ENCODE measurements around the gene INSRR.

Gene INSRR

DNA sequence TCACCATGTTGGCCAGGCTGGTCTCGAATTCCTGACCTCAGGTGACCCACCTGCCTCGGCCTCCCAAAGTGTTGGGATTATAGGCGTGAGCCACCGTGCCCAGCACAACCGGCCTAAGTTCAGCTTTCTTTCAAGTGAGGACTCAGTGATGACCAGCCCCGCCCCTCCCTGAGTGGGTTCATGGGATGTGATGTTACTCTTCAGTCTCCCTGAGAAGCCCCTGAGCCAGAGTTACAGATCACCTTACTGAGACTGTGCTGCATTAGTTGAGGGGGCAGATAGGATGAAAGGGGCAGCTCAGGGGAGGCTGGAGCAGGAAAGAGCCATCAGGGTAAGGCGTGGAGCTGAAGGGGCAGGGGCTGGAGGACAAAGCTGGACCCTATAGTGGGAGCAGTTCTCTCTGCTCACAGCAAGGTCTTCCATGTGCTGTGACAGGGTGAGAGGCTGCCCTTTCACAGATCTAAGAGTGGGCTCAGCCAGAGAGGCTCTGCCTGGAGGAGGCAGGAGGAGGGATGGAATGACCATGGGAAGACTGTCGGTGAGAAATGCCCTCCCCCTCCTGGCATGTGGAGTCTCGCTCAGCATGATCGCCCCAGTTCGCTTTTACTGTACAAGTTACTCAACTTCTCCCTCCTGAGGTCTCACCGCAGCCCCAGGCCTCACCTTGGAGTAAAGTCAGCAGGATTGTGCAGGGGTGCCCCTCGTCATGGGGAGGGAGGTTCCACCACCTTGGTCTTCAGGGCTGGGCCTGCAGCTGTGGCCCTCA lies 55.6 kb downstream of the INSRR start:
- no peak for DNase-seq

DNA sequence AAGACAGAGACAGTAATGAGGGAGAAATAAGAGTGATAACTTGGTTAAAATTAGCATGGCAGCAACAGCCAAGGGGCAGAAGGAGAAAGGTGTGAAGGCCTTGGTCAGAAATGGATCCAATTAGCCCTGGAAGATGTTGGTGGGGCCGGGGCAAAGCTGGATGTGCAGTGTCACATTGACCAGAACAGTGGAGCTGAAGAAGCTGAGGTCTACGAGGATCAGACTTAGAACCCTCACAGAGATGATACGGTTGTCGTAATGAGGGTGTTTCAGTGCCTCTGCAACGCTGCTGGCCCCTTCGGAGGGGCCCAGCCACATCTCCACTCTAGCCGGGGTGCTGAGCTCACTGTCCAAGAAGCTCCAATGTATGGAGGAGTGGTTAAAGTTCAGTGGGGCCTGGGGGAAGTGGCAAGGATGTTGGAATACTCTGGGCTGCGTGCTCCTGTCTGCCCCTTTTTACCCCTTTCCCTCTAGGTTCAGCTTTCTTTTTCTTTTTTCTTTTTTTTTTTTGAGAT lies 56.4 kb downstream of the INSRR start:
- no peak for DNase-seq

DNA sequence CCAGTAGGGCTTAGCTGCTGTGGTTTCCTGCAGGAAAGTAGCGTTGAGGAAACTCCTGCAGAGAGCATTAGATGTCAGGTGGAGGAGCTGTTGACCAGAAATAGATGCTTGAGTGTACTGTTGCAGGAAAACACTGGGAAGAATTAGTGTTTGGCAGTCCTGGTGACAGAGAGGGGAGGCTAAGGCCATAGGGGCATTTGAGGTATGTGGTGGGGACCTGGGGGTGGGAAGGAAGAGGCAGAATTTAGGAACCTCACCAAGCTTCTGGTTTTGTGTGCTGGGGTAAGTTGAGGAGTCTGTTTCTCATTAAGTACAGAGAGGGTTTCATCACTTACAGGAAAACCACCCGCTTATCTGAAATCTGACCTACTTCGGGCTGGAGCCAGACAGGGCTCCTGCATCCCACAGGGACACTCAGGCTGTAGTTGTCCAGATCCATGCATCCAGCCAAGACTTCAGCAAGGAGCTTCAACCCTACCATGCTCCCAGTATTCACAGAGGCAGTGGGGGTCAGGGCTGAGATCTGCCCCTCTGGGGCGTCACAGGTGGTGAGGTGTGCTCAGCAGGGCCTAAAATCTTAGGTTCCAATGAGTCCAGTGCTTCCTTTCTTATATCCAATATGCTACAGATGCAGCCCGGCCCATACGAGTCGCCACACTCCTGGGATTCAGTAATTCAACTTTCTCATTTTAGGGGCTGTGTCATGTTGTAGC lies 57.4 kb downstream of the INSRR start:
- DNase-seq, result no peak

DNA sequence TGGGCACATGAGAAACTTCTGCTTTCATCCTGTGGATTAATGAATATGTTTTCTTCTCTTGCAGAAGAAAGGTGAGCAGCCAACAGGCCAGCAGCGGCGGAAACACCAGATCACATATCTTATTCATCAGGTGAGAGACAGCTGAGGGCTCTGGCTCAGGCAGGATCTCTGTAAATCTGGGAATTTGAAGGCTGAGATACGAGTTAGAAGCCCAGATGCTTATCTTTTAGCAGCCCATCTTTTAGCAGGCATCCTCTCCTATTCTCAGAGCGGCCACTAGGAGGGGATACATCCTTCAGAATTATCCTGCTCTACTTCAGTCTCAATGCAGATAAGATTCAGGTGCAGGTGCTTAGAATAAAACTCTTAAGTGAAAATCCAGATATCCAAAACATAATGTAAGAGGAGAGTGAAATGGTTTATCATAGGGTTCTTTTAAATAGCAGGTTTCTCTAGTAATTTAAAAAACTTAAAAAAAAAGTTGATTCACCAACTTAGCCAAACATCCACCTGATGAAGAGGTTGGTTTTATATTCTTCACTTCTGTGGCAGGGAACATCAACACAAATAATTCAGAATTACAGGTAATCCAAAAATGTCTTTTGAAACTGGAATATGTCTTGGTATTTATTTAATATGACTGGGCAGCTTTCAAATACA lies 61.6 kb downstream of the INSRR start:
- peak; percentile 2 for DNase-seq

DNA sequence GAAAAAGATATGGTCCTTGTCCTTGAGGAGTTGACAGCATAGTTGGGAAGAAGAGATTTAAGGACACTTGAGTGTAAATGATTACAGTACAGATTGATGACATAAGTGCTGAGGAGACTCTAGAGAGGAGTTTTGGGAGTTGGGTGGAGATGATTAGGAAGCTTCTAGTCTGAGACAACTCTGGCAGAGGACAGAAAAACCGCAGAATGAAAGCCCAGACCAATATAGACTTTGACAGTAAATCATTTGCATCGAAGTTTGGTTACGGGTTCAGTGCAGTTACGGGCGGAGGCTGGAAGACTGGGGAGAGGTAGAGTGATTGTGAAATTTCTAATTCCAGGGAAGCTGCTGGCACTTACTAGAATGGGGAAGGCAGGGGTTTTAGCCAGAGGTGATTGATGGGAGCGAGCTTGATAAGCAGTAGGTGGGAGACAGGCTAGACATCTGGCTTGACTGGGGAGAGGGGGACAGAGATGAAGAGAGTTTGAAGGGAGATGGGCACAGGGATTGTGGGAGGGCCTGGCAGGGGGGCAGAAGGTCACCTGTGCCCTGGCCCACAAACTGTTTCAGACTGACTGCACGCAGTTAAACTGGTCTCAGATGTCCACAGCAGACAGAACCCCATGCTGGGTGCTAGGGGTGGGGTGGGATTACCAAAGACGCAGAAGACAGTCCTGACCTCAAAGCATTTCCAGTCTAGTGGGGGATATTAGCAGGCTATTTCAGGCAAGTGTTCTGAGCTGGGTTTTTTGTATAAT lies 62.4 kb downstream of the INSRR start:
- DNase-seq, result no peak

DNA sequence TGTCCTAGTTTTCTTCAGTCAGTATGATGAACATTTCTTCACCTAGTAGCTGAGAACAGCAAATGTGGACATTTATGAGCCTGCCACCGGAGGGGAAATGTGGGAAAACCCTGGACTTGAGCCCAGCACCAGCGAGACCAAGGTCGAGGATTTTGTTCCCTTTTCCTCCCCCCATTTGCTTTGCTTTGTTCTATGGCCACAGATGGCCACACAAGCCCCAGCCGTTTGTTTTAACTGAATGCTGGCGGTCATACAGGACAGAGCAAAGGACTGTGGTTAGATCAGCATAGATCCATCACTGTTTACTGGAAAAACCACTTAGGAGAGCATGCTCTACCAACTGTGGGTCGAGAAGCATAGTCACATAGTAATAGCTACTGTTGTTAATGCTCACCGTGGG lies 63.1 kb downstream of the INSRR start:
- DNase-seq, result no peak

DNA sequence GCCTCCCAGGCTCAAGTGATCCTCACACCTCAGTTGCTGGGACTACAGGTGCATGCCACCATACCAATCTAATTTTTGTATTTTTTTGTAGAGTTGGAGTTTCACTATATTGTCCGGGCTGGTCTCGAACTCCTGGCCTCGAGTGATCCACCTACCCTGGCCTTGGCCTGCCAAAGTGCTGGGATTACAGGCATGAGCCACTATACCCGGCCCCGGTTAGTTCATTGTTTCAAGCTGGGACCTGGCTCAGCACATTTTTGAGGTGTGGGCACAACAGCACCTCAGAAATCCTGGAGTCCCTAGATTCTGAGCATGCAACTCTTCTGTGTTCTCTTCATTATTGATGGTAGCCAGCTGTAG lies 63.6 kb downstream of the INSRR start:
- no peak for DNase-seq

DNA sequence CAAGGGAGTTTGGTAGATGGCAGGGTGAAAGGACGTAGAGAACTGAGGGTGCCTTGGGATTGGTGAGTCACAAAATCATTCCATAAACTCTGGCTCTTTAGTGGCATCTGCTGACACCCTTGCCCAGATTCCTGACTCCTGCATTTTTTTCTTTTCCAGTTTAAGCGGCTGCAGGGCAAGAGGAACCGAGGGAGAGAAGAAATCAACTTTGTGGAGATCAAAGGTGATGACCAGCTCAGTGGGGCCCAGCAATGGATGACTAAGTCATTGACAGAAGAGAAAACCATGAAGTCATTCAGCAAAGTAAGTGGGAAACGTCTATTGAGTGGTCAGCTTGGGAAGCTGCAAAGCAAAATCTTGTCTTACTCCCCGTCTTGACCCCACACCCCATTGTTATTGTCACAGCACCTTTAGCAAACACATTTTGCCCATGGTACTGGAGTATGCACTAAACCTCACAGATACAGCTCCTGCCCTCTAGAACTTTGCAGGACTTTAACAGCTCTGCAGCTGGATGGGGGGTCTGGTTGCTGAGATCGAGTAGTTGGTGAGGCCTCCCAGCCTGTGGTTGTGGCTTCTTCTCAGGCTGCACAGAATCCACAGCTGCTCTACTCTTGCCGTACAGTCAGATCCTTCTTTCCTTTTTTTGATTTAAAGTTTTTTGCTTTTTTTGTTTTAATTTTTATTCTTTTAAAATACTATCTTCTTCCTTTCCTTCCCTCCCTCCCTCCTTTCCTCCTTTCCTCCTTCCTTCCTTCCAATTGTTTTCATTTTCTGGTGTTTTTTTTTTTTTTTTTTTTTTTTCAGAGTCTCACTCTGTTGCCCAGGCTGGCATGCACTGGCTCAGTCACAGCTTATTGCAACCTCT lies 64.2 kb downstream of the INSRR start:
- no peak for DNase-seq
